ENCODE data around the gene PACSIN2. TPM values are rescaled to one million over a fixed set of nuclear protein-coding genes. Genes with fewer than 3 reads are reported as not detected.

PACSIN2 gene
- total and polyA plus RNA-seq, 2 of the 13 experiments (the other 11 are each of a cell fraction or from before 2014, with no cell fraction given), result 54.1 to 68.8 TPM

GRCh38 chr22:43018615-43019014 is 3.7 kb upstream of the PACSIN2 start (continued):
- TF ChIP-seq NFKBIZ (CRISPR knock-in tag; IDR thresholded peaks at IDR 0.05), result no peak; the same call in 1 of the 2 replicates
- TF ChIP-seq YEATS4 (CRISPR knock-in tag; IDR thresholded peaks at IDR 0.05; ENCODE audit: borderline replicate concordance), result peak; percentile 71
- TF ChIP-seq ZNF256 (CRISPR knock-in tag; conservative IDR thresholded peaks at IDR 0.05), result 0 out of 2 replicates have a peak, but pooled peaks have one; percentile 55
- no peak for TF ChIP-seq ZNF354B (CRISPR knock-in tag; IDR thresholded peaks at IDR 0.05)
- no peak for TF ChIP-seq ZNF776 (CRISPR knock-in tag; IDR thresholded peaks at IDR 0.05)
- no peak for TF ChIP-seq MTF1 (CRISPR knock-in tag; IDR thresholded peaks at IDR 0.05)
- peak; percentile 26; the same call in 1 of the 2 replicates for TF ChIP-seq MIER2 (CRISPR knock-in tag; IDR thresholded peaks at IDR 0.05)
- peak; percentile 87 for TF ChIP-seq PAXIP1 (CRISPR knock-in tag; conservative IDR thresholded peaks at IDR 0.05)
- TF ChIP-seq FOXP4 (CRISPR knock-in tag; IDR thresholded peaks at IDR 0.05), result peak; percentile 83
- no peak for TF ChIP-seq DNMT3B (CRISPR knock-in tag; conservative IDR thresholded peaks at IDR 0.05)
- TF ChIP-seq ZNF282 (IDR thresholded peaks at IDR 0.05; ENCODE audit: partially characterized antibody), result no peak
- no peak; the same call in 1 of the 2 replicates for TF ChIP-seq ZBTB34 (CRISPR knock-in tag; IDR thresholded peaks at IDR 0.05)
- TF ChIP-seq ATF7 (IDR thresholded peaks at IDR 0.05), result no peak
- TF ChIP-seq ATF7 (CRISPR knock-in tag; IDR thresholded peaks at IDR 0.05), result no peak
- peak; percentile 92 for TF ChIP-seq FOXA3 (CRISPR knock-in tag; IDR thresholded peaks at IDR 0.05)
- no peak for TF ChIP-seq RBAK (CRISPR knock-in tag; IDR thresholded peaks at IDR 0.05)
- no peak for TF ChIP-seq HNRNPK (IDR thresholded peaks at IDR 0.05; ENCODE audit: low read depth, low read length, poor library complexity, severe bottlenecking)
- TF ChIP-seq RCOR2 (CRISPR knock-in tag; IDR thresholded peaks at IDR 0.05), result 0 out of 2 replicates have a peak, but pooled peaks have one; percentile 23
- TF ChIP-seq ZSCAN29 (CRISPR knock-in tag; conservative IDR thresholded peaks at IDR 0.05), result peak; percentile 81; the same call in 1 of the 2 replicates
- TF ChIP-seq ZNF333 (CRISPR knock-in tag; IDR thresholded peaks at IDR 0.05; ENCODE audit: borderline replicate concordance), result no peak
- TF ChIP-seq ZNF329 (CRISPR knock-in tag; IDR thresholded peaks at IDR 0.05; ENCODE audit: low read depth), result no peak
- no peak for TF ChIP-seq ZNF143 (CRISPR knock-in tag; IDR thresholded peaks at IDR 0.05)
- no peak for TF ChIP-seq HOXA9 (CRISPR knock-in tag; IDR thresholded peaks at IDR 0.05; ENCODE audit: borderline replicate concordance)
- TF ChIP-seq XBP1 (CRISPR knock-in tag; IDR thresholded peaks at IDR 0.05), result no peak
- TF ChIP-seq ZNF572 (CRISPR knock-in tag; IDR thresholded peaks at IDR 0.05), result no peak
- no peak for TF ChIP-seq ZNF33B (CRISPR knock-in tag; IDR thresholded peaks at IDR 0.05)
